Panc1 (cell line): ENCODE measurements around the gene DPYD.

Experiments used
- CTCF ChIP-seq: fragments of 450-650 bp; IDR thresholded peaks from 2 replicates; pipeline ENCODE4 v1.5.1; 2017; ENCODE audit warnings: mild to moderate bottlenecking
- POLR2AphosphoS5 ChIP-seq: IDR thresholded peaks from 2 replicates; pipeline ENCODE4 v1.6.1; 2012; ENCODE audit warnings: mild to moderate bottlenecking, low read depth, low read length, moderate library complexity
- REST ChIP-seq, 2 experiments: IDR thresholded peaks; 2 replicates each; pipeline ENCODE4 v1.6.1; 2011 to 2012; ENCODE audit warnings: low read depth in 2 of 2, control low read depth in 1 of 2, low read length in 1 of 2, mild to moderate bottlenecking in 1 of 2, moderate library complexity in 1 of 2; ENCODE audit not compliant: insufficient read depth in 1 of 2
- SIN3A ChIP-seq: IDR thresholded peaks from 2 replicates; pipeline ENCODE4 v1.6.1; 2012; ENCODE audit warnings: low read depth, mild to moderate bottlenecking, low read length, moderate library complexity, borderline replicate concordance; ENCODE audit not compliant: insufficient read depth
- TCF7L2 ChIP-seq: IDR thresholded peaks from 2 replicates; pipeline ENCODE4 v1.6.1; 2011; ENCODE audit warnings: mild to moderate bottlenecking, low read depth, low read length, inconsistent platforms

GRCh38 chr1:97902067-97902466 is 18.8 kb downstream of the DPYD start:
- TF ChIP-seq CTCF (no peak), REST (IDR thresholded peaks at IDR 0.05; ENCODE audit: insufficient read depth in 1 of 2, low read depth in 2 of 2, low read length in 1 of 2) (no peak), SIN3A (no peak), POLR2AphosphoS5 (no peak), TCF7L2 (no peak)
